GOT3 (cell line): ENCODE results near the gene HELB.
"Not testable (repeated sequence)": the region's sequence is repeated elsewhere in the genome, so short reads cannot be mapped to it uniquely, and the experiment has no call there.

Experiments
- DNase-seq: peaks from one replicate; lab custom pipeline; 2025; ENCODE audit warnings: mixed read lengths; lab: John Stamatoyannopoulos, UW

HELB gene

DNA sequence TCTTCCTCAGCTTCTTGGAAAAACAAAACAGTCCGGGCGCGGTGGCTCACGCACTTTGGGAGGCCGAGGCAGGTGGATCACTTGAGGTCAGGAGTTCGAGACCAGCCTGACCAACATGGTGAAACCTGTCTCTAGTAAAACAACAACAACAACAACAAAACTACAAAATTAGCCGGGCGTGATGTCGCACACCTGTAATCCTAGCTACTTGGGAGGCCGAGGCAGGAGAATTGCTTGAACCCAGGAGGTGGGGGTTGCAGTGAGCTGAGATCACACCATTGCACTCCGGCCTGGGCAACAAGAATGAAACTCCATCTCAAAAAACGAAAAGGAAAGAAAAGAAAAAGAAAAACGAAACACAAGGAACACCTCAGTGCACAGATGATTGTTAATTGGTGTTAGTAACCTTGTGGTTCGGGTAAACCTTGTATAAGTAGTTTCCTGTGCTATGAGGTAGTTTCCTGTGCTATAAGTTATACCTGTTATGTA, 1.1 kb downstream of the HELB start:
- DNase-seq, result not testable (repeated sequence)

DNA sequence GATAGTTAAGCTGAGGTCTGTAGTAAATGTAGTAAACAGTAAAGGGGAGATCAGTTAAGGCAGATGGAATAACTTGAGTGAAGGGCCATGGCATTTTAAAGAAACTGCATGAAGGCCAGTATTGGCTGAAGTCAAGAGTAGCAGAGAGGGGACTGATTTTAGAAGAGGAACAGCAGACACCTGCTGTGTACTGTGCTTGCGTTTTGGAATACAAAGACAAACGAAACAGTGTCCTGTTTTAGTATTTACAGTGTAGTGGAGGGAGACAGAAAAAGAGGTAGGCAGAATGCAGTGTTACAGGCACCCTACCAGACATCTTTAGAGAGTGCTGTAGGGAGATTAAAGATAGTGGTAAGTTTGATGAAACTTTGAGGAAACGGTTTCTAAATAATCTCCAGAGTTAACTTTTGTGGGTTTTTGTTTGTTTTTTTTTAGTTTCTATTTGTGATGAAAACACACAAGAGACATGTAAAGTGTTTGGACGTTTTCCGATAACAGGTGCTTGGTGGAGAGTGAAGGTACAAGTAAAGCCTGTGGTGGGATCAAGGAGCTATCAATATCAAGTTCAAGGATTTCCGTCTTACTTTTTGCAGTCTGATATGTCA, 2.1 kb downstream of the HELB start:
- DNase-seq, result no peak

DNA sequence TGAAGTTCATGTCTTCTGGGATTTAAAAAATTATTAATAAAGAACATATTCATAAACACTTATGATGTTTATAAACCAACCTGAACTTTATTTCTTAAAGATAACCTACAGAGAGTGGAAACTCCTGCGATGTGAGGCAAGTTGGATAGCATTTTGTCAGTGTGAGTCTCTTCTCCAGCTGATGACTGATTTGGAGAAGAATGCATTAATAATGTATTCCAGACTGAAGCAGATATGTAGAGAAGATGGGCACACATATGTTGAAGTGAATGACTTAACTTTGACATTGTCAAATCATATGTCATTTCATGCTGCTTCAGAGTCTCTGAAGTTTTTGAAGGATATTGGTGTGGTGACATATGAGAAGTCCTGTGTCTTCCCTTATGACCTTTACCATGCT, 7.3 kb downstream of the HELB start:
- no peak for DNase-seq

DNA sequence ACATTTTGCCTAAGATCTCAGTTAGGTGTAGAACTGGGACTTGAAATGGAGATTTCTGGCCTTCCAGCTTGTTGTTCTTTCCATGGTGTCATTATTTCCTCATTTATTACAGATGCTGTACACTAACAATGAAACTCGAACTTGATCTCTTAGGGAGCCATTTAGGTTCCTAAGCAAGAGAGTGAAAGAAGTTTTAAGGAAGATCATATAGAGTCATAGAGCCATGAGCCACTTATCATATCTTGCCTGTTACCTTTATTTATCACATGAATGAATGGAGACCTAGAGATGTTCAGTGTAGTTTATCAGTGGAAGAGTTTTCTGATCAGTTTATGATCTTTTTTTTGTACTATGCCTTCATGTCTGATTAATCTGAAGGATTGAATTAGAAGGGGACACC, 9.9 kb downstream of the HELB start:
- DNase-seq, result no peak

DNA sequence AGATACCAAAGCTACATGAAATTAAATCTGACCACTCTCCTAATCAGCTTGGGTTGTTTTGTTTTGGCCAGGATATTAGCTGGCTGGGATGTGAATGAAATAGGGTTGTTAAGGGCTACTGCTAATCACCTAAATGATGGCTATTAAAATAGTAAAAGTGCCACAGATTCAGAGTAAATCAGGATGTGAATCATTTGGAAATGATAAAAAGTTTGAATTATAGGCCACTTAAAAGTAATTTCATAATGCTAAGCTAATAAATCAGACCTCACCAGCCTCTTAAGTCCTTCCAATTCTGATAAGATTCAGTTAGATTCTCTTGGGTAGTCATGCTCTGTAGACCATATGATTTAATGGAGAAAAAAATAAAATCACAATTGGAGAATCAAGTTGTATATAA, 12.0 kb downstream of the HELB start:
- no peak for DNase-seq

DNA sequence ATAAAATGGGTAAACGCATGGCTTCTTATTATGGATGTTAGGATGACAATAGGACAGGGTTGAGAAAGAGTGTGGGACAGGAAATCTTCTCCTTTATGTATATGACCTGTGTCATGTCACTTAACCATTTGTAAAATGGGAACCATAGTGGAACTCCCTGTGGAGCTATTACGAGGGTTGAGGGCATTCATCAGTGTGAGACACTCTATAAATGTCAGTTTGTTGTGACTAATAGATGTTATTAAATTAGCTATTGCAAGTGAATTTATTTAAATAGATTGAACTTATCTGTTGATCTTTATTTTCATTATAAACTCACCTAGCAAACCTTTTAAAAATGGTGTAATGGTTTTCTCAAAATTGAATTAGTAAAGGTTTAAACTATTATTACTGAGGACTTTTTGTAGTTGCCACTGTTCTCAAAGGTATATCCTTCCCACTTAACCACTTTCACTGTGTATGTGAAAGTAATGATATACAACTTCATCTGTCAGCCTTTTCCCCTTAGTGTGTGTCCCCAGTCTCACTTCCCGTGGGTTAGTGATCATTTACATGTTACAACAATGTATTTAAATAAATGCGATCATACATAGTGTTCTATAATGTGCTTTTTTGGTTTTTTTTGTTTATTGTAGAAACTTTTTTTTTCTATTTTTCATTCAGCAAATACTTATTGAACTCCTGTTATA, 17.1 kb downstream of the HELB start:
- DNase-seq, result no peak

DNA sequence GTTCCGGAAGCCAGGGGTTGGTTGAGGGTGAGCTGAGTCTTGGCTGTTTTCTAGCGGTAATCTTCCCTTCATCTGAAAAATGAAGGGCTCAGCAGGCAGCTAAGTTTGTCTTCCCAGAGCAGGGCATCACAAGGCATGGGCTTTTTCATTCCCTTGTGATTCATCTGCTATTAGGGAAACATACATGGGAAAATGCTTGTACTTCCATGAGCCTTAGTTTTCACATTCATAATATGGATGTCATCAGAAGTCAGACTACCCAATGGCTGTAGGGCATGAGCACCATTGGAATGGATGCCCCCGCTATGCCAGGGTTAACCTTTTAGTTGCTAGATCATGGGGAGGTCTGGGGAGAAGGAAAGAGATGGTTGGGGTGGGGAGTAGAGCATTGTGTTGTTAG, 18.7 kb downstream of the HELB start:
- DNase-seq, result no peak

DNA sequence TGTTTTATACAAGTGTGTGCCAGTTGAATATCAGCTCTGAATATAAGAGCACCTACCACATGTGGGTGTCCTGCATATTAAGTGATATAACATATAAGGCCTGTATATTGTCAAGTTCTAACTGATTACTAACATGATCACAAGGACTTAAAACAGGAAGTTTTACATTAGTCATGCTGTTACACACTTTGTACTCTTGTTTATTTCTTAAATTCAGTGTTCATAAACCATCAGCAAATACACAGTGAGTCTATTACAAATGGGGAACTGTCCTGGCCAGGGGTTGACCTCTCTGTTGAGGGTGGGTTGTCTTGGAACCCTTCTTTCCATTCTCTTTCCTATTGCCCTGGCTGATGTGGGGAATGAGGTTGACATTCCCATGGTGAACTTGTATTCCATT, 19.1 kb downstream of the HELB start:
- DNase-seq, result no peak

DNA sequence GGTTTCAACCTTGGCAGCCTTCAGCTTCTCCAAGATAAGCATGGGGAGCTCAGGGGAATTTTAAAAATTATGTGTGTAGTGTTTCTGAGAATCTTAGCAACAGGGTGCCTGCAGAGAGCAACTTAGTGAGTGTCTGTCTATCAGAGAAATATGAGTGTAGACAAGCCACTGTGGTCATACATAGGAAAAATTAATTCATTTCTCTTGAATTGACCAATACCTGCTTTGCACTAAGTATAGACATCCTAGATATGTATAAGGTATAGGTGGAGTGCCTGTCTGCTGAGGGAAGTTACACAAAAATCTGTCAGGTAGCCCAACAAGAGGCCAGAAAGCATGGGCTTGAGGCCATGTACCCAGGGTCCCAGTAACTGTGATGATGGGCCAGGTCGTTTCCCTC, 20.7 kb downstream of the HELB start:
- DNase-seq, result no peak

DNA sequence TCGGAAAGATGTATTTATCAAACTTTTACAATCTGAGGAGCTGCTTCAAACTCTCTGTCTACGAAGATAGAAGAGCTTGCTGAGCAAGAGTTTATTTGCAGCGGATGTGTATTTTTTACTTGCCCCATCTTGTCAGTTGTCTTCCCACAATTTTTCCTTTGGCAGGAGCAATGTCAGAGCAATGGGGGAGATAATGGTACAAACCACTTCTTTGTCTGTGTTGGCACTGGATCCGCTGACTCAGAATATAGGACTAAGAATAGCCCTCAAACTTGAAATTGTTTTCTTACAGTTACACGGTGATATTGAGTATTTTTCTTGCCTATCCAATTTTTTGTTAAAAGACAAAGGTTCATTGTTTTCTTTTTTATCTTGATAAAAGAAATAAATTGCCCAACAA, 27.6 kb downstream of the HELB start:
- no peak for DNase-seq

DNA sequence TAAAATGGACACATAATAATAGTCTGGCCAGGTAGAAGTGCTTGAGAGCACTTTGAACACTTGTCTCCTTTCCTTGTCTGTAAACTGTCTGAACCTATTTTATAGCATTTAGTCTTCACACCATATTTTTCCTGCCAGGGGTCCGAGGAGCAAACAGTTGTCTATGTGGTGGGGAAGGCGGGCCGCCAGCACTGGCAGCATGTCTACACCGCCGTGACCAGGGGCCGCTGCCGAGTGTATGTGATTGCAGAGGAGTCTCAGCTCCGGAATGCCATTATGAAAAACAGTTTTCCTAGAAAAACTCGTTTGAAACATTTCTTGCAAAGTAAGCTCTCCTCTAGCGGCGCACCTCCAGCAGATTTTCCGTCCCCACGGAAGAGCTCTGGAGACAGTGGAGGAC, 28.7 kb downstream of the HELB start:
- no peak for DNase-seq

DNA sequence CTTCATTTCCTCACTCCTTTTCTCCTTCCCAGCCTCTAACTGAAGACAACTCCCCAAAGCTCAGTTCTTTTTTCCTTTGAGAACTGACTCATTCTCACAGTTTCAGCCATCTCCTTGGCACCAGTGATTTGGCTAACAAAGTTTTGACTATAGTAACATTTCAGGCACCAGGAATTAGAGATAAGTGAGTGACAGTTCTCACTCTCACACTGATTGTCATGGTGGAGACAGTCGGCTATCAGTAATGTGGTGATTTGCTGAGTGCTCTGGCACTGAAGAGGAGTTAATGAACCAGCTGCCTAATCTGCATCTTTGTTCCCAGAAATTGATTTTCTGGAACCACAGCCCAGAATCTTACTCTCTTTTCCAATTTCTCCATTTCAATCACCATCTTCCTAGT, 29.5 kb downstream of the HELB start:
- no peak for DNase-seq

DNA sequence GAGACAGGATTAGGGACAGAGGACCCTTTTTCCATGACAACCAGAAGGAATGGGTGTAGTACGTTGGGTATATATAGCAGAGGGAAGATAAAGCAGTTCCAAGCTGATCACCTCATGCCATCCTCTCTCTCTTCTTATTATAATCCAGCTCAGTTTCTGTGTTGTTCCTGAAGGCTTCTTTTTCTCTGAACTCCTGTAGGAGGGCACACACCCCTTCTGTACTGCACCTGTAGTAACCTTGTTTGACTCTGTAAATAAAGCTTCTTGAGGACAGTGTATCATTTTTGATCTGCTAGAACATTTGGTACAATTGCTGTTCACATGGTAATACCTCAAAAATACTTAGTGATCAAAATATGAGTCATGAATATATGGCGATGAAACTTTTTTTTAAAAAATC, 33.5 kb downstream of the HELB start:
- no peak for DNase-seq

DNA sequence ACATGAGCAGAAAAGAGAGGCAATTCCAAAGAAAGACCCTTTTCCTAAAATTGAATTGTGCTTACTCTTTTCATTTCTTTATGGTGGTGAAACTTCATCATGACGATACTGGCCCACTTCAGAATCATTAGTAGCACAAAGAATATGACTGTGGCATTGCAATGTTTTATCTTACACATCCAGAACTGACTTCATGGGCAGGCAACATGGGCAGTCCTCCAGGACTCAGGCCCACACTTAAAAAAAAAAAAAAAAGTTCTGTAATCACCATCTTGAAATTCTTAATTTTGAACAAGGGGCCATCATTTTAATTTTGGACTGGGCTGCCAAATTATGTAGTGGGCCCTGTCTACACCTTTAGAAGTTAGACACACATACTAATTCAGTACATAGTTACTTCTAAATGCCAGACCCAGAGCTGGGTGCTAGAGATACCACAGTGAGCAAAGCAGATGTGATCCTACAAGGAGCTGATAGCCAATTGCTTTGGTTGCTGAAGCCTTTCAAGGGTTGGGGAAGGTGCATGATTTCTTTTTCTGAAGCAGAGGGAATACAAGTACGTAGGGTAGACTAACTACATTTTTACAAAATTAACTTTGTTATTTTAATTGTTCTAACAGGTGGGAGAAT, 35.2 kb downstream of the HELB start:
- no peak for DNase-seq

DNA sequence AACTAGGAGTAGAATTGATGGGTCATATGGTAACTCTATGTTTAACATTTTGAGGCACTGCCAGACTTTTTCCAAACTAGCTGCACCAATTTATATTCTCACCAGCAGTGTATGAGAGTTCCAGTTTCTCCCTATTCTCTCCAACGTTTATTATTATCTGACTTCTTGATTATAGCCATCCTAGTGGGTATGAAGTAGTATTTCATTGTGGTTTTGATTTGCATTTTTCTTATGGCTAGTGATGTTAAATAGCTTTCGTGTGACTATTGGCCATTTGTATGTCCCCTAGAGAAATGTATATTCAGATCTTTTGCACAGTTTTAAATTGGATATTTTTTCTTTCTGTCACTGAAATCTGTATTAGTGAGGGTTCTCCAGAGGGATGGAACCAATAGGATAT, 37.8 kb downstream of the HELB start:
- no peak for DNase-seq

DNA sequence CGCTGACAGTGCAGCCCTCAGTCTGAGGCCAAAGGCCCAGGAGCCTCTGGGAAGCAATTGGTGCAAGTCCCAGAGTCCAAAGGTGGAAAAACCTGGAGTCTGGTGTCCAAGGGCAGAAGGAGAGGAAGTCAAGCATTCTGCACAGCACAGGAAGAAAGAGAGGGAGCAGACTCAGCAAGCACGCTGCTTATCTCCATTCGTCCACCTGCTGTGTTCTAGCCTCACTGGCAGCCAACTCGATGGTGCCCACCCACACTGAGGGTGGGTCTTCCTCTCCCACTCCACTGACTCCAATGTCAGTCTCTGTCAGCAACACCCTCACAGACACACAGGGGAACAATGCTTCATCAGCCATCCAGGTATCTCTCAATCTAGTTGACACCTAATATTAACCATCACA, 38.8 kb downstream of the HELB start:
- DNase-seq, result no peak

DNA sequence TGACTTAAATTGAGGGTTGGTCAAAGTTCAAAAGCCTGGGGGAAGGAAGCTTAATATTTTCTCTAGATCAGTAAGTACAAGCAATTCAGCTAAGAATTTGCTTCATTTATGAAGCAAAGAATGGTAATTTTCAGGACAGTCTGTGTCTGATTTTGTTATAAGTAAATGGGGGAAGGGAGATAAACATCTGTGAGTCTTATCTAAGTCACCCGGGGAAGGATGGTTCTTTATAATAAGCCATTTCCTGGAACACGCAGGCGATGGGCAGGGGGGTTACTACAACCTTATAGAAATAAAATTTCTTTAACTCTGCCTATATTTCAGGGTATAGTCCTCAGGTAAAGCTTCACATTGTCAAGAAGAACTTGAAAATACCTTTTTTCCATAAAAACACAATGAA, 42.9 kb downstream of the HELB start:
- no peak for DNase-seq

DNA sequence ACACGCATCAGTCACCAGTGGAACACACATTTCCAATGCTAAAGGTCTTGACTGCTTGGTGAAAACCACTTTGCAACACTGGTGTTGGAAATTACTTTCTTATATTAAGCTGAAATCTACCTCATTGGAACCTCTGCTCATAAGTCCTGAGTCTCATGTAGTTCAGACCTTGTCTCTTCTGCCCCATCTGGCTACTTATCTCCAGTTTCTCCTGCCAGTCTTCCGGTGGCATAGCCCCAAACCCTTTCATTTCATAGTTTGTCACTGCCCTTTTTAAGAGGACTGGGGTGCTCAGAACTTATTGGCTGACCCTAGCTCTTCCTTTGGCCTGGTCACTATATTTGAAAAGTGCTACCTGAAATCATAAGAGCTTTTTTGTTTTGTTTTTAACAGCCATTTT, 43.7 kb downstream of the HELB start:
- no peak for DNase-seq

DNA sequence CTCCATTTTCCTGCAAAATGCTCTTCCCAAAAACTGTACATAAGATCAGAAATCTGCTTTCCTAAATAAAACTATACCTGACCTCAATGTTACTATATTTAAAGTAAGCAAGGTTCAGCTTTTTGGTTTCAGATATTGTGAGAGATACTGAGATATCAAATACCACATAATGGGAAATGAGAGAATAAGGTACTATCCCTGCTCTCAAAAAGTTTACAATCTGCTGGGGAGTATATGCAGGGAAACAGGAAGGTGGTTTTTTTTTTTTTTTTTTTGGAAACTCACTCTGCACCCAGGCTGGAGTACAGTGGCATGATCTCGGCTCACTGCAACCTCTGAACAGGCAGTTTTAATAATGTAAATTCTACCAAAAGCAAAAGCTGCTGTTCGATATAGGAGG, 49.0 kb downstream of the HELB start:
- no peak for DNase-seq

DNA sequence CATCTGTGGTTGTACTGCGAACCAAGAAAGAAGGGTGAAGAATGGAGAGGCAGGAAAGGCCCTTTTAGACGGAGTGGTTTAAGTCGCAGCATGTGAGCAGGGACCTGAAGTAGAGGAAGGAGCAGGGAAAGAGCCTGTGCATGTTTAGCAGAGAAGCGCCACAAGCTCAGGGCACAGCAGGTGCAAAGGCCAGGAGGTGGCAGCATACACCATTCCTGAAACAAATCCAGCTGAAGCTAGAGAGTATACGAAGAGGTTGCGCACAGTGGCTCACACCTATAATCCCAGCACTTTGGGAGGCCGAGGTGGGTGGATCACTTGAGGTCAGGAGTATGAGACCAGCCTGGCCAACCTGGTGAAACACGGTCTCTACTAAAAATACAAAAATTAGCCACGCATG, 49.9 kb downstream of the HELB start:
- no peak for DNase-seq

DNA sequence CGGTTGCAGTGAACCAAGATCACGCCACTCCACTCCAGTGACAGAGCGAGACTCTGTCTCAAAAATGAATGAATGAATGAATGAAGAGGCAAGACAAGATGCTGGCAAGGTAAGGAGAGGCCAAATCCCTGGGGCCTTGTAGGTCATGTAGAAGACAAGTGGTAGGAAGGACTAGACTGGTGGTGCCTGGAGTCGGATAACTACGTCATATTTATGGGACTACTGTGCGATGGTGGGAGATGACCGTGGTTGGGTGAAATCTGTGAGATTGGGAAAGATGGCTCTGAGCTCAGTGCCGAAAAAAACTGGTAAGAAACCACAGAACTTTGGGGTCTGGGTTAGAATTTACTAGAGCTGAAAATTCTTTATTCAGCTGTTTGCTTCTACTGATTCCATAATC, 50.6 kb downstream of the HELB start:
- DNase-seq, result no peak

DNA sequence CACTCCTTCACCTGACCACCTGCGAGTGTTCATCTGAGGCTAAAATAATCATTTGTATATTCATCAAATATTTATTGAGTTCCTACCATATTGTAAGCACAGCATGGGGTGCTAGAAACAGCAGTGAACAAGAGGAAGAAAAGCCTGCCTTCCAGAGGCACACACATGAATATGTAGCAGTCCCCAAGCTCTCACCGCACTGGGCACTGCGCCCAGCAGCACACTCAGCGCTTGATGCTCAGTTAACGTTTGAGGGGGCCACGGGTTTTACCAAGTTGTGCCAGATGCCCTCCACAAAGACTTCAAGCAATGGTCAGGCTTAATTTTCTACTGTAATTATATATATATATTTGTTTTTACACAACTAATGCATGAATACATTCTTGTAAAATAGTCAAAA, 52.0 kb downstream of the HELB start:
- no peak for DNase-seq

DNA sequence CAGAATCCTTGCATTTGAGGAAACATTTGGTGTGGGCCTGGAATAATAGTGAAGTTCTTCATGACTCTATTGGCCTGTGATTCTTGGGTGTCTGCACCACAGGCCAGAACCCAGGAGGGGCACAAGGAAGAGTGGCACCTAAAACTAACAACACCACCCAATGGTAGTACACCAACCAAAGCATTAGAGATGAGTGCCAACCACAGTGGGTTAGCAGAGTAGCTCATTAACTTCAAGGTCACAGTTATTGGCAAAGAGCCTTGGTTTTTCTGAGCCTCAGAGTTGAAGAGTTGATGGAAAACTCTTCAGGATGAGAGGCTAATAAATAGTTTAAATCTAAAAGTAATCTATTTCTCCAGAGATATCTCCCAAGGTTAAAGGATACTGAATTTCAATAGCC, 57.0 kb downstream of the HELB start:
- no peak for DNase-seq

DNA sequence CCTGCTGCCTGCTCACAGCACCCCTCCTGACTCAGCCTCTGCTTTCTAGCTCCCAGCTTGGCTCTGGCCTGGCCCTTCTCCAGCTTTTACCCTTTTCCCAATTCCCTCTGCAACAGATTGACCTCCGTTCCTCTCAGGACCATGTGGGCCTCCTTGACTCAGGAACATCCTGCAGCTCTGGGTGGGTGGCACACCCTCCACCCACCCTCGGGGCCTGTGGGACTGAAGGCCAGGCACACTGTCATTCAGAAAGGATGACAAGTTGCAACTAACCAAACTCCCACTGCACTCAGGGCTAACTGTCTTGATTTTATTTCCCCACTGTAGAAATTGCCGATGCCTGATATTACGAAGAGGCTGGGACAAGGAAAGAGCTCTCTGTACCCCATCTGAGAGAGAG, 59.4 kb downstream of the HELB start:
- no peak for DNase-seq
